Stimulated activated CD4-positive, alpha-beta T cell treated with anti-CD3 and anti-CD28 coated beads, Interleukin-15, amount 100 ng/mL, for 24 hours (primary cell): ENCODE data around the gene SPATS2L.

Experiments used
- DNase-seq: peaks from one replicate; pipeline ENCODE4 v3.0.0-alpha.2; 2020

Gene SPATS2L

GRCh38 chr2:200418399-200418798, 111.9 kb downstream of the SPATS2L start:
- DNase-seq: no peak

- DNase-seq: no peak
These were observed 112.8 kb downstream of the SPATS2L start for GRCh38 chr2:200419325-200419724.

GRCh38 chr2:200421270-200421669, 114.8 kb downstream of the SPATS2L start:
- DNase-seq: no peak

GRCh38 chr2:200422071-200422470, 115.6 kb downstream of the SPATS2L start:
- no peak for DNase-seq

- no peak for DNase-seq
These were observed 116.2 kb downstream of the SPATS2L start for GRCh38 chr2:200422532-200423261.

DNA sequence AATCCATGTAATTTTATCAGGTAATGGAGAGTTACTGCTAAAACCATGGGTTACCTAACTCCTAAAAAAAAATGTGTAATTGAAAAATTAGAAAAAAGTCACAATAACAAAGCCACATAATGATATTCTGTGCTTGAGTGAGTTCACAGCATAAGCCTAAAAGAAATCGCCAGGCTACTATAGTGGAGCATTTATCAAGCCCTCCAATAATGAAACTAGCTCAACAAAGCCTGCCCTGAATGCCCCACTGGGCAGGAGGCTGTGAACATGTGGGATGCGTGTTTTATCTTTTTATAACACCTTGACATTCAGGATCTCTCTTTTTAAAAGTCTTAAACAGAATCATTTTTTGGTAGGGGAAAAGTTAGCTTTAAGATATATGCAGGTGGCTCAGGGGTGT, 117.0 kb downstream of the SPATS2L start:
- no peak for DNase-seq

DNA sequence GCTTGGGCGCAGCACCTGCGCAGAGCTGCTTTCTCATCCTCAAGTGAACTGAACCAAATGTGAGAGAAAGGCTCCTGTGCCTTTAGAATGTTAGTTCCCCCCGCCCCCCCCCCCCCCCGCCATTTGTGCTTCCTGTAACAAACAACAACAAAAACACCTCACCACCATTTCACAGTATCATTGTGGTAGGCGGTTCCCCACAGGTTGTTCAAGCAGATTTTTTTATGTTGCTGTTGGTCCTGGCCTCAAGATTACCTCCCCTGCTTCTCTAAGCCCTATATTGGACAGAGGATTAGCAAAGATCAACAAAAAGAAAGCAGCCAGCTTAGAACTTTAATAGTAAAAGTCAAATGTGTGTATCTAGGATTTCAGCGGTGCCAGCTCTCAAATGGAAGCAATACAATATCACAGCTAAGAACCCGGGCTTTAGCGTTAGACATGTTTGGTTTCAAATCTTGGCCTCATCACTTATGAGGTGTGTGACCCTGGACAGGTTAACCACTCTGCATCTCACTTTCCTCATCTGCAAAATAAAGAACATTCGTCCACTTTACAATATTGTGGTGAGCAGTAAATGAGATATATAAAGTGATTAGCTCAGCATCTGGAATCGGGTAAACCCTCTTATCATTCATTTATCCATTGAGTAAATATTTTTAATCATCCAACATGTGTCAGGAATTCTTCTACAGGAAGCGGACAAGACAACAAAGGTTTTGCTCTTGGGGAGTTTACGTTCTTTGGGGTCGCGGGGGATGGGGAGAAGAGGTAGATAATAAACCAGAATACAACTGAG, 118.7 kb downstream of the SPATS2L start:
- no peak for DNase-seq

GRCh38 chr2:200426754-200427153, 120.3 kb downstream of the SPATS2L start:
- no peak for DNase-seq

- no peak for DNase-seq
These were observed 122.6 kb downstream of the SPATS2L start for GRCh38 chr2:200428961-200429665.

DNA sequence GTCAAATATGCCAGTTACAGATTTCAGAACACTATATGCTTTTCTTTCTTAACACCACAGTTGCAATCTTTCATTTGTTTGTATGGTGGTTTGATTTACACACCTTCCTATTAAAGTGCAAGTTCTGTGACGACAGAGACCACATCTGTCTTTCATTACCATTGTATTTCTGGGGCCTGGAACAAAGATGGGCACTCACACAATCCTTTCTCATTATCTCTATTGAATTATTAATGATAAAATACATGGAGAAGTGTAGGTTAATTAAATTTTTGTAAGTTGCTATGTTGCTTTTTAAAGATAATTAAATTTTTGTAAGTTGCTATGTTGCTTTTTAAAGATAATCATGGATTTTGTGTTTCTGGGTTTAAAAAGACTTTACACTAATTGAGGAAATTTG, 123.5 kb downstream of the SPATS2L start:
- no peak for DNase-seq

DNA sequence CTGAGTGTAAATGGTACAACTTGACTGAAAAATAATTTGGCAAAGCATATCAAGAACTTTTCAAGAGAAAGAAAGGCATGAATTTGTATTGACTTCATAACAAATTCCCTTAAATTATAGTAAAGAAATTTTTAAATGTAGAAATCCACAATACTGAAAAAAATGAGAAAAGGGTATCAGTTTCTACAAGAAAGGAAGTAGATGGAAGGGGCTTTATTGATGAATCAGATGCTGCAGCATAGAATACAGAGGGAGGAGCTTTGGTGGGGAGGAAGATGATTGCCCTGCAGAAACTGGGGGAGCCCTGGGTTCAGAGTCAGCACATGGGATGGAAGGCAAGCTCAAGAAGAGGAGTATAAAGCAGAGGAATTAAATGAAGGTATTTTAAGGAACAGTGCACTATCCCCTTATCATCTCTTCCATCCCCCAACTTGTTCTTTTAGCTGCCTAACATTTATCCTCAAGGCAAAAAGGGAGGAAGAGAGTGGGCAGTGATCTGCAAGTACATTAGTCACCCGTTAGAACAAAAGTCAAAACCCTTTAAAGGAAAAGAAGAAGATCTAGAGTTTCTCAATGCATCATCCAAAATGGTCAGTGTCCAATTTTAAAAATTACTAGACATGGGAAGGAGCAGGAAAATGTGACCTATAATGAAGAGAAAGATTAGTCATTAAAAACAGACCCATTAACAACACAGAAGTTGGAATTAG, 125.7 kb downstream of the SPATS2L start:
- DNase-seq: no peak

DNA sequence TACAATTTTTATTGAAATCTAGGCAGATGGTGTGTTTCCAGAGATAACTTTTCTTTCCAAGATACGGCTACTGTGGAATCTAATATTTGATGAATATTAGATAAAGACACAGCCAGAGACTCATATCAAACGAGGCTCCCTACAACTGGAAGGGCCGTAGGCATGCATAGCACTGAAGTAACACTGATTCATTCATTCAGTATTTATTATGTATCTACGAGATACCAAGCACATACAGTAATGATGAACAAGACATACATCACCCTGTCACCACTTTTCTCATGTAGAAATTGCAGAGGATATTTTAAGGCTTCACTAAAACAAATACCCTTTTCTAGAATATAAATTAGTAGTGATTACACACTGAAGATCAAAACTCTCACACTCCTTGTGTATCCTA, 128.9 kb downstream of the SPATS2L start:
- DNase-seq: no peak

DNA sequence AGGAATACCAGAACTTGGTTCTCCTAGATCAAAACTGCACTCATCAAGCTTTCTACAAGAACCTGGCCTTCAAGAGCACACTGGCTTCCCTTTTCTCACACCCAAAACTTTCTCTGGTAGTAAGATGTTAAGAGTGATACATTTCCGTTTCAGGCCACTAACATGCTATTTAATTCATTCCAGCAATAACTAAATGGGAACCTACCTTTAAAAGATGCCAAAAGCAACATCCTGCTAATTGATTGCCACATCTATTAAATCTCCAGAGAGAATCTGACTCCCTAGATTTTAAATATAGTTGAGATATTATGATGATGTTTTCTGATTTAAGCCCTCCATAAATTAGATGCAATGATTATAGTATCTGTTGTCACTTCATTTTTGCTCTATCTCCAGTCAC, 131.8 kb downstream of the SPATS2L start:
- DNase-seq: no peak

DNA sequence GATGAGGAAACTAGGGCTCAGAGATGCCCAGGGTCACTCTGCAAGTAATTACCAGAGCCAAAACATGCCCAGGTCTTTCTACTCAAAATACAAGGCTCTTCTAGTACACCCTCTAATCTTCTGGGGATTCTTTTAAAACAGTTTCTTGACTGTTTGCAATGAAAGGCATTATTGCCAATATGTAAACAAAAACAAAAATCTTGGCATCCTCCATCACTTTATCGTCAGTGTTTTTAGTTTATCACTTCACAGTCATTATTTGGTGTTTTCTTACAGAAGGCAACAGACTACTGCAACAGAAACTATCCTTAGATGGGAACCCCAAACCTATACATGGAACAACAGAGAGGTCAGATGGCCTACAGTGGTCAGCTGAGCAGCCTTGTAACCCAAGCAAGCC, 132.4 kb downstream of the SPATS2L start:
- DNase-seq: no peak

DNA sequence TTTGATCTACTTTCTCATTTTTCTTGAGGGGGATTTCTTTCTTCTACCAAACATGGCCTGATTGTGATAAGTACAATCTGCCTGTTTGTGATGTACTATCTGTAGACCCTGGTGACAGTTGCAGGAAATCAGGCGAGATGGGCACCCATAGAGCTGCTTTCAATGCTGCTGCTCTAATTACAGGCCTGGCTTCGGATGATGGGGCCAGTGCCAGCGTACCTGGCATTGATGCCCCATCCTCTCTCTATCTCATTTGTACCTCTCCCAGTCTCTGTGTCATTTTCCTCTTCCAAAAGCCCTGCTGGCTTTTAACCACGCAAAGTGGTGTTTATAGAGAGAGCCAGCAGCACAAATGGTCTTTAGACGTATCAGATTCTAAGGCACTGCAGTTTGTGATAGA, 133.5 kb downstream of the SPATS2L start:
- DNase-seq: no peak

GRCh38 chr2:200442471-200442870, 136.0 kb downstream of the SPATS2L start:
- DNase-seq: no peak

GRCh38 chr2:200443376-200443775, 136.9 kb downstream of the SPATS2L start:
- no peak for DNase-seq

- no peak for DNase-seq
These were observed 137.4 kb downstream of the SPATS2L start for GRCh38 chr2:200443916-200444315.

- no peak for DNase-seq
These were observed 138.0 kb downstream of the SPATS2L start for GRCh38 chr2:200444530-200444929.

GRCh38 chr2:200445284-200445683, 138.8 kb downstream of the SPATS2L start:
- no peak for DNase-seq

DNA sequence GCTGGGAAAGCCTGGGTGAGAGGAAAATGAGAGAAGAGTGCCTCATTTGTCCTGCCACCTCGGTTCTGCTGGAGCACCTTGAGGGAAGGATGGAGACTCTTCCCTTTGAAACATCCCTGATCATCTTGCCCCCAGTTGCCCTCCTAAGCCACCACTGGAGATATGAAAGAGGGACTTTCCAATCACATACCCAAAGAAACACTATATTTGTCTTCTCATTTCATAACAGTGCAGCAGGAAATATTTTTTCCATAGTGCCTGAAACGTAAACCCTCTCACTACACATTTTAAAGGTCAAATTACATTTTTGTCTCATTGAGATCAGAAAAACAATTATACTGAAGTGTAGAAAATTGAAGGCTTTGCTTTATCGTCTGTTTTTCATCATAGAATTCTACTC, 140.1 kb downstream of the SPATS2L start:
- no peak for DNase-seq

GRCh38 chr2:200447139-200447855, 140.8 kb downstream of the SPATS2L start:
- DNase-seq: no peak
